HL-60 (cell line): ENCODE measurements around the gene FMC1.
A peak's percentile ranks its signal among the peaks of the same experiment; 100 is the strongest.

Experiments used
- DNase-seq, 2 experiments: peaks; one replicate each; pipeline ENCODE4 v3.0.0-alpha.2; 2010 to 2020; ENCODE audit warnings: low read depth in 1 of 2, low spot score in 1 of 2
- H3K27ac ChIP-seq: fragments of 250-450 bp; sonication (Bioruptor Pico); replicated peaks from 2 replicates; pipeline ENCODE4 v1.5.1; 2020; ENCODE audit warnings: mild to moderate bottlenecking, moderate library complexity
- H3K27me3 ChIP-seq: fragments of 250-450 bp; sonication (Bioruptor Pico); 2 replicates; pipeline ENCODE4 v1.5.1; 2021; ENCODE audit warnings: mild to moderate bottlenecking, moderate library complexity; ENCODE audit not compliant: insufficient read depth, poor library complexity, severe bottlenecking
- H3K4me3 ChIP-seq: replicated peaks from 2 replicates; pipeline ENCODE4 v1.5.1; 2011; ENCODE audit warnings: mild to moderate bottlenecking, control low read depth, low read length; ENCODE audit not compliant: insufficient read depth
- GABPA ChIP-seq: IDR thresholded peaks from 2 replicates; pipeline ENCODE4 v1.6.1; 2012; ENCODE audit warnings: low read depth
- POLR2AphosphoS5 ChIP-seq: IDR thresholded peaks from 2 replicates; pipeline ENCODE4 v1.6.1; 2012; ENCODE audit warnings: low read depth
- REST ChIP-seq: IDR thresholded peaks from 2 replicates; pipeline ENCODE4 v1.6.1; 2012; ENCODE audit warnings: low read depth; ENCODE audit not compliant: insufficient replicate concordance
- SPI1 ChIP-seq: IDR thresholded peaks from 2 replicates; pipeline ENCODE4 v1.6.1; 2012; ENCODE audit warnings: low read depth, mild to moderate bottlenecking, borderline replicate concordance
- TF ChIP-seq, protein P1 (sequence below): IDR thresholded peaks from one replicate; pipeline ENCODE4 v1.5.1; 2011; ENCODE audit warnings: low read length, control low read depth, inconsistent platforms; ENCODE audit not compliant: insufficient read depth

The FMC1 gene

DNA sequence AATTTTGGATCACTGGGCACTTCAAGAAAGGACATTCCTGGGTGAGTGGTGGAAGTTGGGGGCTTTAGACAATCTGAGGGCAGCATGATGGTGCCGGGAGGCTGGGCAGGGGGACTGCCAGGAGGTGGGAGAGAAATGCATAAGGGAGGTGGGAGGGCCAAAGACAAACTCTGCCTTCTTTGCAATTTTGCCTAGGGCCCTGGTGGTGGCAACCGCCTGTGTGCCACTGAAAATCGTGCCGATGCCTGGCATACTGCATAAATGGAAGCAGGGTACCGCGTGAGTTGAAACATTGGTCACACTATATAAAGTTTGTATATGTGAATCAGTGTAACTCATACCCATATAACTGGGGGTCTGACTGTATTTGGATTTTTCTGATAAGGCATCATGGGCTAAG lies 21.8 kb downstream of the FMC1 start:
- TF ChIP-seq POLR2AphosphoS5 (no peak), GABPA (no peak), REST (no peak), SPI1 (no peak)
- TF ChIP-seq, protein P1, sequence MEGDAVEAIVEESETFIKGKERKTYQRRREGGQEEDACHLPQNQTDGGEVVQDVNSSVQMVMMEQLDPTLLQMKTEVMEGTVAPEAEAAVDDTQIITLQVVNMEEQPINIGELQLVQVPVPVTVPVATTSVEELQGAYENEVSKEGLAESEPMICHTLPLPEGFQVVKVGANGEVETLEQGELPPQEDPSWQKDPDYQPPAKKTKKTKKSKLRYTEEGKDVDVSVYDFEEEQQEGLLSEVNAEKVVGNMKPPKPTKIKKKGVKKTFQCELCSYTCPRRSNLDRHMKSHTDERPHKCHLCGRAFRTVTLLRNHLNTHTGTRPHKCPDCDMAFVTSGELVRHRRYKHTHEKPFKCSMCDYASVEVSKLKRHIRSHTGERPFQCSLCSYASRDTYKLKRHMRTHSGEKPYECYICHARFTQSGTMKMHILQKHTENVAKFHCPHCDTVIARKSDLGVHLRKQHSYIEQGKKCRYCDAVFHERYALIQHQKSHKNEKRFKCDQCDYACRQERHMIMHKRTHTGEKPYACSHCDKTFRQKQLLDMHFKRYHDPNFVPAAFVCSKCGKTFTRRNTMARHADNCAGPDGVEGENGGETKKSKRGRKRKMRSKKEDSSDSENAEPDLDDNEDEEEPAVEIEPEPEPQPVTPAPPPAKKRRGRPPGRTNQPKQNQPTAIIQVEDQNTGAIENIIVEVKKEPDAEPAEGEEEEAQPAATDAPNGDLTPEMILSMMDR: no peak
- peak in 1 of 2 experiments; percentile 18 for DNase-seq
- Histone ChIP-seq H3K27me3 (no peaks in the 10 kb centered on the region), H3K4me3 (peak overlapping the region; percentile 14; the same call in 1 of the 2 replicates), H3K27ac (no peak overlapping the region)

- DNase-seq: no peak
- Histone ChIP-seq H3K27ac (no peak overlapping the region), H3K27me3 (no peaks in the 10 kb centered on the region), H3K4me3 (no peak overlapping the region)
- TF ChIP-seq REST (no peak), POLR2AphosphoS5 (no peak), SPI1 (no peak), GABPA (no peak)
- TF ChIP-seq, protein P1: no peak
Observed at GRCh38 chr7:139365336-139365735, 24.2 kb downstream of the FMC1 start.

DNA sequence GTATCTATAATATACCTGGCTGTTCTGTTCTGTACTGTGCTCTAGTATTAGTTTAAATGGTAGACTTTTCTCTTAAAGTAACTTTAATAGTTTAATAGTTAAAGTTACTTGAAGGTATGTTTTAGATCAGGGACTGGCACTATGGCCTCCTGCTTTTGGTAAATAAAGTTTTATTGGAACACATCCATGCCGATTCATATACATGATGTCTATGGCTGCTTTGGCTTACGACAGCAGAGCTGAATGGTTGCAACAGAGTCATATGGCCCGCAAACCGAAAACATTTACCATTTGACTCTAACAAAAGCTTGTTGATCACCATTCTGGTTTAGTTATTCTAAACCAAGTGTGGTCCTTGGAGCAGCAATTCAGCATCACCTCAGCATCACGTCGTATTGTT lies 25.3 kb downstream of the FMC1 start:
- Histone ChIP-seq H3K4me3 (no peak overlapping the region), H3K27ac (no peak overlapping the region), H3K27me3 (no peaks in the 10 kb centered on the region)
- TF ChIP-seq POLR2AphosphoS5: no peak
- TF ChIP-seq, protein P1: no peak
- no peak for TF ChIP-seq REST
- TF ChIP-seq GABPA: no peak
- TF ChIP-seq SPI1: no peak
- DNase-seq: no peak
